Osteoblast (primary cell): ENCODE results near the gene ATP6V1G3. TPM values are rescaled to one million over a fixed set of nuclear protein-coding genes. Genes with fewer than 3 reads are reported as not detected.

Source experiments
- DNase-seq: peaks from one replicate; pipeline ENCODE4 v3.0.0; 2011; ENCODE audit warnings: low spot score, mixed read lengths; ENCODE audit not compliant: insufficient read length; ENCODE audit errors: missing footprints
- H2AFZ ChIP-seq: 2 replicates; pipeline ENCODE4 v1.6.0; 2011; ENCODE audit warnings: mild to moderate bottlenecking, low read length
- H3K27ac ChIP-seq: 2 replicates; pipeline ENCODE4 v1.5.1; 2011; ENCODE audit warnings: mild to moderate bottlenecking, low read depth, low read length, moderate library complexity
- H3K27me3 ChIP-seq: 2 replicates; pipeline ENCODE4 v1.6.0; 2012; ENCODE audit warnings: mild to moderate bottlenecking, control low read depth, inconsistent platforms, low read length, moderate library complexity; ENCODE audit not compliant: insufficient read depth
- H3K36me3 ChIP-seq: 2 replicates; pipeline ENCODE4 v1.5.1; 2011; ENCODE audit warnings: mild to moderate bottlenecking, low read length, control low read depth, moderate library complexity; ENCODE audit not compliant: insufficient read depth
- H3K4me1 ChIP-seq: 2 replicates; pipeline ENCODE4 v1.5.1; 2011; ENCODE audit warnings: mild to moderate bottlenecking, low read length, control low read depth, moderate library complexity; ENCODE audit not compliant: insufficient read depth
- H3K4me2 ChIP-seq: 2 replicates; pipeline ENCODE4 v1.6.0; 2011; ENCODE audit warnings: mild to moderate bottlenecking, low read length; ENCODE audit not compliant: insufficient read depth
- H3K4me3 ChIP-seq: fragments of 200-600 bp; sonication (generic); 3 replicates; pipeline ENCODE4 v1.5.1; 2012; ENCODE audit warnings: mild to moderate bottlenecking, low read length, inconsistent platforms; ENCODE audit not compliant: insufficient read depth
- H3K79me2 ChIP-seq: 2 replicates; pipeline ENCODE4 v1.6.0; 2012; ENCODE audit warnings: mild to moderate bottlenecking, low read length, control low read depth, inconsistent platforms; ENCODE audit not compliant: insufficient read depth
- H3K9me3 ChIP-seq: 2 replicates; pipeline ENCODE4 v1.5.1; 2011; ENCODE audit warnings: low read depth, low read length, control low read depth
- H4K20me1 ChIP-seq: 2 replicates; pipeline ENCODE4 v1.6.0; 2012; ENCODE audit warnings: mild to moderate bottlenecking, low read length, control low read depth; ENCODE audit not compliant: insufficient read depth
- total RNA-seq: library from RNA; depleted of rRNA; stranded (reverse); fragments of >200 nt; gene quantifications from 2 replicates; pipeline ENCODE4 v1.2.3, GENCODE V29; 2012
- TF ChIP-seq, protein P1 (sequence below): IDR thresholded peaks from 2 replicates; pipeline ENCODE4 v1.5.1; 2011; ENCODE audit warnings: mild to moderate bottlenecking, low read depth, low read length, moderate library complexity; ENCODE audit errors: extremely low read depth

Gene ATP6V1G3
- total RNA-seq, 1 donor, result 0.36 TPM

DNA sequence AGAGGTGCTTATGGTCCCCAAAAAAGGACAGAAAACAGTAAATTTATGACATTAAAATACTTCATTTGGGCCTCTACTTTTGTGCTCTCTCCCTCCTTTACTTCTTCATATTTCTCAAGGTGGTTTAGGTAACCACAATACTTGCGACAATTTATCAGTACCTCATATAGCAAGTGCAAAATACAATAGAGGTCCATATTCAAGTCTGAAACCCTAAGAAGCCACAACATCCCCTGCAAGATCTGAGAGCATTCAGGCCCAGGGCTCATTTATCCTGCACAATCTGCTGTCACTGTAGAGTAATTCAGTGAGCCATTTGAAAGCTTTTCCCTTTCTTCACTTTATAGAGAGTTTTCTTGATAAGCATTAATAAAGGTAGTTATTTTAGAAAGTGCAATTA, 24.2 kb upstream of the ATP6V1G3 start:
- no peak for DNase-seq
- Histone ChIP-seq H3K9me3 (no peaks in the 10 kb centered on the region), H3K79me2 (no peaks in the 10 kb centered on the region), H3K27me3 (no peaks in the 10 kb centered on the region), H3K27ac (no peak overlapping the region), H3K36me3 (no peaks in the 10 kb centered on the region), H2AFZ (no peak overlapping the region), H3K4me1 (peaks cover 4% of the 10 kb centered on the region), H3K4me3 (no peak overlapping the region), H3K4me2 (no peak overlapping the region), H4K20me1 (no peaks in the 10 kb centered on the region)
- TF ChIP-seq, protein P1, sequence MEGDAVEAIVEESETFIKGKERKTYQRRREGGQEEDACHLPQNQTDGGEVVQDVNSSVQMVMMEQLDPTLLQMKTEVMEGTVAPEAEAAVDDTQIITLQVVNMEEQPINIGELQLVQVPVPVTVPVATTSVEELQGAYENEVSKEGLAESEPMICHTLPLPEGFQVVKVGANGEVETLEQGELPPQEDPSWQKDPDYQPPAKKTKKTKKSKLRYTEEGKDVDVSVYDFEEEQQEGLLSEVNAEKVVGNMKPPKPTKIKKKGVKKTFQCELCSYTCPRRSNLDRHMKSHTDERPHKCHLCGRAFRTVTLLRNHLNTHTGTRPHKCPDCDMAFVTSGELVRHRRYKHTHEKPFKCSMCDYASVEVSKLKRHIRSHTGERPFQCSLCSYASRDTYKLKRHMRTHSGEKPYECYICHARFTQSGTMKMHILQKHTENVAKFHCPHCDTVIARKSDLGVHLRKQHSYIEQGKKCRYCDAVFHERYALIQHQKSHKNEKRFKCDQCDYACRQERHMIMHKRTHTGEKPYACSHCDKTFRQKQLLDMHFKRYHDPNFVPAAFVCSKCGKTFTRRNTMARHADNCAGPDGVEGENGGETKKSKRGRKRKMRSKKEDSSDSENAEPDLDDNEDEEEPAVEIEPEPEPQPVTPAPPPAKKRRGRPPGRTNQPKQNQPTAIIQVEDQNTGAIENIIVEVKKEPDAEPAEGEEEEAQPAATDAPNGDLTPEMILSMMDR, result no peak

DNA sequence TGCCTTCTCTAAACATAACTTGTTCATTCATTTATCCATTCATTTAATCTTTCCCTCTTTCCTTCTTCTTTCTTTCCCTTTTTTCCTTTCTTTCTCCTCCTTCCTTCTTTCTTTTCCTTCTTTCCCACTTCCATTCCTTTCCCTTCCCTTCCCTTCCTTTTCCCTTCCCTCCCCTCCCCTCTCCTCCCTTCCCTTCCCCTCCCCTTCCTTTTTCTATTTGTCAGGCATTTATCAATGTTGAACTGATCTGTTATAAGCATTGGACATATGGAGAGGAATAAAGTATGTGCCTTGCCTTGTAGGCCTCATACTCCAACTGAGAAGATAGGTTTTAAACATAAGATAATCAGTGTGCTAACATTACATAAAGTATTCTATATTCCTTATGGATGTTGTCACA, 23.7 kb upstream of the ATP6V1G3 start:
- H3K27ac ChIP-seq, result no peak overlapping the region
- TF ChIP-seq, protein P1, result no peak

DNA sequence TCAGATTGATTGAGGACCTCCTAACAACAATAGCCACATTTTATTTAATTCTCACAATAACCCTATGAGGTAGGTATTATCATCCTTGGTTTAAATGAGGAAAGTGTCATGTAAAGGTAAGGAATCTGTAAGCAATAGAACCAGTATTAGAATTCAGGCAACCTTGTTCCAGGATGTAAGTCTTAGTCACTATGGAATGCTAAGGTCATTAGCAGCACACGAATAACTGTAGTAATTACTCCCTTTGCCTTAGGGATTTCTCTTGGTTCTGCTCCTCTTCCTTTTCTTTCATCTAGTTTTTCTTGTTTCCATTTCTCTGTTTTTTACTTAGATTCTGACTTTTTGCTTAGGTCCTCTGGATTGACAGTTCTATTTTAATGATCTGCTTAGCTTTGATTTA, 23.1 kb upstream of the ATP6V1G3 start:
- no peak overlapping the region for H3K4me2 ChIP-seq
- peaks cover 4% of the 10 kb centered on the region for H3K4me1 ChIP-seq
- H3K79me2 ChIP-seq, result no peaks in the 10 kb centered on the region
- no peak for DNase-seq
- TF ChIP-seq, protein P1, result no peak
- no peak overlapping the region for H3K27ac ChIP-seq
- no peak overlapping the region for H3K4me3 ChIP-seq
- H3K36me3 ChIP-seq, result no peaks in the 10 kb centered on the region
- H4K20me1 ChIP-seq, result no peaks in the 10 kb centered on the region
- H3K27me3 ChIP-seq, result no peaks in the 10 kb centered on the region
- no peak overlapping the region for H2AFZ ChIP-seq
- no peaks in the 10 kb centered on the region for H3K9me3 ChIP-seq

More for the DNA sequence above, 23.7 kb upstream of the ATP6V1G3 start:
- H4K20me1 ChIP-seq, result no peaks in the 10 kb centered on the region
- no peaks in the 10 kb centered on the region for H3K9me3 ChIP-seq
- no peak for DNase-seq
- H3K27me3 ChIP-seq, result no peaks in the 10 kb centered on the region
- H3K79me2 ChIP-seq, result no peaks in the 10 kb centered on the region
- H3K4me2 ChIP-seq, result no peak overlapping the region
- H3K4me3 ChIP-seq, result no peak overlapping the region
- peaks cover 4% of the 10 kb centered on the region for H3K4me1 ChIP-seq
- H3K36me3 ChIP-seq, result no peaks in the 10 kb centered on the region
- H2AFZ ChIP-seq, result peak overlapping the region; percentile 16

DNA sequence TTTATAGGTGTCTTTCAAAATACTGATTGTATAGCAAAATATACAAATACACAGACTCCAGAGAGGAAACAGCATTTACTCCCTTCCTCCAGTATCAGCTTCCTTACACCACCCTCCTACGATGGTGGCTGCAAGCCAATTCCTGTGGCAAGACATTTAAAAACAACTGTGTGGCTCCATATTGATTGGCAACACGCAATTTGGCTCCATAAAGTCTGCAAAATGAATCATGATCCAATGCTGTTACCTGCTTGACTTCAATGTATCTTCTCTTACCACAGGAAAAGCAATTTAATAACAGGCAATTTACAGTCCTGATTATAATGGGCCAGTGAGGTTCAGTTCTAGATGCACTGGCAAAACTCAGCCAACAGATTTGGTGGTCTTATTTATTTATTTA, 19.7 kb upstream of the ATP6V1G3 start:
- TF ChIP-seq, protein P1, result no peak
- no peaks in the 10 kb centered on the region for H3K36me3 ChIP-seq
- H3K4me1 ChIP-seq, result peaks cover 4% of the 10 kb centered on the region
- H2AFZ ChIP-seq, result peak overlapping the region; percentile 29
- H3K27ac ChIP-seq, result no peak overlapping the region
- no peaks in the 10 kb centered on the region for H3K27me3 ChIP-seq
- H3K79me2 ChIP-seq, result no peaks in the 10 kb centered on the region
- H3K9me3 ChIP-seq, result no peaks in the 10 kb centered on the region
- H3K4me2 ChIP-seq, result no peak overlapping the region
- DNase-seq, result no peak
- no peaks in the 10 kb centered on the region for H4K20me1 ChIP-seq
- H3K4me3 ChIP-seq, result no peak overlapping the region
